ENCODE data around the gene PAFAH2. TPM values are rescaled to one million over a fixed set of nuclear protein-coding genes. Genes with fewer than 3 reads are reported as not detected.

The PAFAH2 gene
- 10 to 100 TPM; 17.2 to 32.7 (median 26.1) TPM for polyA plus RNA-seq
- long read RNA-seq, donor 1 = 0 reads
- long read RNA-seq, donor 2, partial matches to known transcripts = 0 of 4 reads
- long read RNA-seq, donor 2, other reads (novel, unspliced or antisense) = 0 of 4 reads
- long read RNA-seq, donor 3, partial matches to known transcripts = 0 of 2 reads
- long read RNA-seq, donor 3, other reads (novel, unspliced or antisense) = 0 of 2 reads
- long read RNA-seq, donor 4 = 0 reads
- long read RNA-seq, donor 5 = 0 reads
- long read RNA-seq, donor 6, partial matches to known transcripts = 0 of 3 reads
- long read RNA-seq, donor 6, other reads (novel, unspliced or antisense) = 0 of 3 reads
- long read RNA-seq, donor 7 = 0 reads
- long read RNA-seq, donor 8 = 0 reads
- long read RNA-seq, donor 9, partial matches to known transcripts = 0 of 3 reads
- long read RNA-seq, donor 9, other reads (novel, unspliced or antisense) = 0 of 3 reads
- long read RNA-seq, donor 10, transcript PAFAH2-201 (11 exons, 3,581 nt) = major isoform, 7 of 8 reads
- long read RNA-seq, donor 10, partial matches to known transcripts = 0 of 8 reads
- long read RNA-seq, donor 10, other reads (novel, unspliced or antisense) = 0 of 8 reads

GRCh38 chr1:25997828-25998761, at the start of gene PAFAH2:
Gene PAFAH2, minus strand, starts transcription at chr1:25998063. Its CDS starts 7,247 bp downstream, at chr1:25990816.
- peak; percentile 76 for FAIRE-seq

GRCh38 chr1:26047278-26047874, 49.5 kb upstream of the PAFAH2 start:
- FAIRE-seq = no peak
- peak overlapping the region in 1 of 3 donors; percentile 73 for H3K4me3 ChIP-seq (ENCODE audit: low read depth in 1 of 3, low read length in 3 of 3)

More at GRCh38 chr1:25997828-25998761, at the start of gene PAFAH2:
- WGBS, 3 donors = 1% methylated on average over 47 of the region's 47 CpGs
- Histone ChIP-seq H3K4me1 (ENCODE audit: control insufficient read depth in 3 of 3, insufficient read depth in 2 of 3, low read depth in 1 of 3, low read length in 2 of 3) (peaks cover 0 to 21% (median 5%) of the 10 kb centered on the region in 3 donors), H3K9me3 (ENCODE audit: control insufficient read depth in 2 of 2, insufficient read depth in 1 of 2, low read depth in 1 of 2, low read length in 1 of 2) (no peaks in the 10 kb centered on the region), H3K27me3 (ENCODE audit: control insufficient read depth in 3 of 3, insufficient read depth in 3 of 3, low read length in 3 of 3) (no peaks in the 10 kb centered on the region), H3K27ac (ENCODE audit: low read depth in 1 of 3, low read length in 2 of 3) (peak within 1 kb of the TSS; percentile 81 to 93 (median 93)), H3K36me3 (ENCODE audit: control insufficient read depth in 3 of 3, insufficient read depth in 2 of 3, low read depth in 1 of 3, low read length in 3 of 3) (peaks cover 0 to 3% (median 0%) of the 10 kb centered on the region in 3 donors), H3K4me3 (ENCODE audit: low read depth in 1 of 3, low read length in 3 of 3) (peak within 1 kb of the TSS; percentile 66 to 68 (median 67))
- DNase-seq = peak; percentile 99 to 100

GRCh38 chr1:26046246-26047095, 48.6 kb upstream of the PAFAH2 start:
- peak overlapping the region in 2 of 3 donors; percentile 35 to 73 for H3K4me3 ChIP-seq (ENCODE audit: low read depth in 1 of 3, low read length in 3 of 3)
- no peaks in the 10 kb centered on the region for H3K9me3 ChIP-seq (ENCODE audit: control insufficient read depth in 2 of 2, insufficient read depth in 1 of 2, low read depth in 1 of 2, low read length in 1 of 2)
- peak overlapping the region in 1 of 3 donors; percentile 91 for H3K27ac ChIP-seq (ENCODE audit: low read depth in 1 of 3, low read length in 2 of 3)
- peak in 1 of 2 donors; percentile 71 for DNase-seq
- no peak for FAIRE-seq
- H3K27me3 ChIP-seq (ENCODE audit: control insufficient read depth in 3 of 3, insufficient read depth in 3 of 3, low read length in 3 of 3) = peaks cover 14 to 22% (median 18%) of the 10 kb centered on the region in 3 donors
- 5 to 7% (median 6%) methylated on average over 30 to 57 of the region's 57 CpGs for WGBS, 3 donors
- H3K36me3 ChIP-seq (ENCODE audit: control insufficient read depth in 3 of 3, insufficient read depth in 2 of 3, low read depth in 1 of 3, low read length in 3 of 3) = peaks cover 0 to 29% (median 0%) of the 10 kb centered on the region in 3 donors
- peaks cover 0 to 51% (median 2%) of the 10 kb centered on the region in 3 donors for H3K4me1 ChIP-seq (ENCODE audit: control insufficient read depth in 3 of 3, insufficient read depth in 2 of 3, low read depth in 1 of 3, low read length in 2 of 3)

More at GRCh38 chr1:26047278-26047874, 49.5 kb upstream of the PAFAH2 start:
- 73 to 77% (median 74%) methylated on average over 7 of the region's 7 CpGs for WGBS, 3 donors
- peak overlapping the region in 1 of 3 donors; percentile 91 for H3K27ac ChIP-seq (ENCODE audit: low read depth in 1 of 3, low read length in 2 of 3)
- DNase-seq = no peak
- H3K9me3 ChIP-seq (ENCODE audit: control insufficient read depth in 2 of 2, insufficient read depth in 1 of 2, low read depth in 1 of 2, low read length in 1 of 2) = no peaks in the 10 kb centered on the region
- peaks cover 0 to 51% (median 2%) of the 10 kb centered on the region in 3 donors for H3K4me1 ChIP-seq (ENCODE audit: control insufficient read depth in 3 of 3, insufficient read depth in 2 of 3, low read depth in 1 of 3, low read length in 2 of 3)
- peaks cover 14 to 22% (median 18%) of the 10 kb centered on the region in 3 donors for H3K27me3 ChIP-seq (ENCODE audit: control insufficient read depth in 3 of 3, insufficient read depth in 3 of 3, low read length in 3 of 3)
- H3K36me3 ChIP-seq (ENCODE audit: control insufficient read depth in 3 of 3, insufficient read depth in 2 of 3, low read depth in 1 of 3, low read length in 3 of 3) = peaks cover 0 to 21% (median 0%) of the 10 kb centered on the region in 3 donors

- DNase-seq (peak in 1 of 2 donors; percentile 81), FAIRE-seq (no peak)
- Histone ChIP-seq H3K27me3 (ENCODE audit: control insufficient read depth in 3 of 3, insufficient read depth in 3 of 3, low read length in 3 of 3) (peaks cover 14 to 22% (median 15%) of the 10 kb centered on the region in 3 donors), H3K9me3 (ENCODE audit: control insufficient read depth in 2 of 2, insufficient read depth in 1 of 2, low read depth in 1 of 2, low read length in 1 of 2) (no peaks in the 10 kb centered on the region), H3K4me1 (ENCODE audit: control insufficient read depth in 3 of 3, insufficient read depth in 2 of 3, low read depth in 1 of 3, low read length in 2 of 3) (peaks cover 0 to 51% (median 2%) of the 10 kb centered on the region in 3 donors), H3K27ac (ENCODE audit: low read depth in 1 of 3, low read length in 2 of 3) (peak within 1 kb of the TSS in 1 of 3 donors; percentile 91), H3K4me3 (ENCODE audit: low read depth in 1 of 3, low read length in 3 of 3) (peak within 1 kb of the TSS in 2 of 3 donors; percentile 35 to 73), H3K36me3 (ENCODE audit: control insufficient read depth in 3 of 3, insufficient read depth in 2 of 3, low read depth in 1 of 3, low read length in 3 of 3) (peaks cover 0 to 36% (median 0%) of the 10 kb centered on the region in 3 donors)
- WGBS, 3 donors = 1 to 2% (median 2%) methylated on average over 36 to 62 of the region's 62 CpGs
Observed at GRCh38 chr1:26045722-26046245, 47.9 kb upstream of the PAFAH2 start, which contains the start of gene SLC30A2. Gene SLC30A2, minus strand, starts transcription at chr1:26046118. Its CDS starts 222 bp downstream, at chr1:26045896.

GRCh38 chr1:26044971-26045721, 47.3 kb upstream of the PAFAH2 start:
- H3K27ac ChIP-seq (ENCODE audit: low read depth in 1 of 3, low read length in 2 of 3) = peak overlapping the region in 1 of 3 donors; percentile 91
- WGBS, 3 donors = 28 to 42% (median 42%) methylated on average over 18 to 29 of the region's 29 CpGs
- peak; percentile 20 to 89 for DNase-seq
- H3K4me3 ChIP-seq (ENCODE audit: low read depth in 1 of 3, low read length in 3 of 3) = peak overlapping the region in 2 of 3 donors; percentile 35 to 73
- peaks cover 0 to 48% (median 2%) of the 10 kb centered on the region in 3 donors for H3K4me1 ChIP-seq (ENCODE audit: control insufficient read depth in 3 of 3, insufficient read depth in 2 of 3, low read depth in 1 of 3, low read length in 2 of 3)
- peaks cover 0 to 41% (median 0%) of the 10 kb centered on the region in 3 donors for H3K36me3 ChIP-seq (ENCODE audit: control insufficient read depth in 3 of 3, insufficient read depth in 2 of 3, low read depth in 1 of 3, low read length in 3 of 3)
- no peaks in the 10 kb centered on the region for H3K9me3 ChIP-seq (ENCODE audit: control insufficient read depth in 2 of 2, insufficient read depth in 1 of 2, low read depth in 1 of 2, low read length in 1 of 2)
- H3K27me3 ChIP-seq (ENCODE audit: control insufficient read depth in 3 of 3, insufficient read depth in 3 of 3, low read length in 3 of 3) = peaks cover 14 to 22% (median 14%) of the 10 kb centered on the region in 3 donors
- no peak for FAIRE-seq

GRCh38 chr1:26044414-26044813, 46.6 kb upstream of the PAFAH2 start:
- H3K36me3 ChIP-seq (ENCODE audit: control insufficient read depth in 3 of 3, insufficient read depth in 2 of 3, low read depth in 1 of 3, low read length in 3 of 3) = peaks cover 0 to 47% (median 0%) of the 10 kb centered on the region in 3 donors
- peaks cover 0 to 42% (median 2%) of the 10 kb centered on the region in 3 donors for H3K4me1 ChIP-seq (ENCODE audit: control insufficient read depth in 3 of 3, insufficient read depth in 2 of 3, low read depth in 1 of 3, low read length in 2 of 3)
- FAIRE-seq = no peak
- H3K27me3 ChIP-seq (ENCODE audit: control insufficient read depth in 3 of 3, insufficient read depth in 3 of 3, low read length in 3 of 3) = peaks cover 12 to 22% (median 14%) of the 10 kb centered on the region in 3 donors
- no peak for DNase-seq
- H3K9me3 ChIP-seq (ENCODE audit: control insufficient read depth in 2 of 2, insufficient read depth in 1 of 2, low read depth in 1 of 2, low read length in 1 of 2) = no peaks in the 10 kb centered on the region
- H3K4me3 ChIP-seq (ENCODE audit: low read depth in 1 of 3, low read length in 3 of 3) = peak overlapping the region in 1 of 3 donors; percentile 73
- 81 to 87% (median 83%) methylated on average over 3 of the region's 3 CpGs for WGBS, 3 donors
- H3K27ac ChIP-seq (ENCODE audit: low read depth in 1 of 3, low read length in 2 of 3) = no peak overlapping the region
